ENCODE data around the gene GRWD1.

DNA sequence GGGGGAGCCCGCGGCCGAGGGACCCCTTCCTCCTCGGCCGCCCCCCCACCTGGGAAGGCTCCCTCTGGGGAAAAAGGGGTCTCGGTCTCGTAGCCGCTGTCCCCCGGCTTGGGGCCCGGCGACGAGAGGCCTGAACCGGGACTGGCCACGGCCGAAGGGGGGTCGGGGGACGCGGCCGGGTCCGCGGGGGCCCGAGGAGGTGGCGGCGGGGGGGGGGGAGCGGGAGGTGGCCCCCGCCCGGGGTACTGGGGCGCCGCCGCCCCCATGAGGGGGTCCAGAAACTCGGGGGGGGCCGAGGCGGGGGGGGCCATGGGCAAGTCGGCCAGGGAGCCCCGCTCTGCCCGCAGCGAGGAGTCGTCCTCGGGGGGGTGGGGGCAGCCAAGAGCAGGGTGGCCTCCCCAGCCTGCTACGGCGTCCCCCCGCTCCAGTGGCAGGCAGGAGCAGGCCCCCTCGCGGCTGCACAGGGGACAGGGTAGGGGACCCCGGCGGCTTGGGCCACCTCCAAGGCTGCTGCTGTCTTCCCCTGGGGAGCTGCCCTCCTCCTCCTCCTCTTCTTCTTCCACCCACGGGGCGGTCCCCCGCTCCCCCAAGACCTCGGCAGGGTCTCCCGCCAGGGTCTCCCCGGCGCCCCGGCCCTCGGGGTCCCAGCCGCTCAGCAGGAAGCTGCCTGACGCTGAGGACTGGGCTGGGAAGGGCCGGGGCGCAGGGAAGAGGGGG is 53.0 kb downstream of the GRWD1 start:
- TF ChIP-seq, protein P1, sequence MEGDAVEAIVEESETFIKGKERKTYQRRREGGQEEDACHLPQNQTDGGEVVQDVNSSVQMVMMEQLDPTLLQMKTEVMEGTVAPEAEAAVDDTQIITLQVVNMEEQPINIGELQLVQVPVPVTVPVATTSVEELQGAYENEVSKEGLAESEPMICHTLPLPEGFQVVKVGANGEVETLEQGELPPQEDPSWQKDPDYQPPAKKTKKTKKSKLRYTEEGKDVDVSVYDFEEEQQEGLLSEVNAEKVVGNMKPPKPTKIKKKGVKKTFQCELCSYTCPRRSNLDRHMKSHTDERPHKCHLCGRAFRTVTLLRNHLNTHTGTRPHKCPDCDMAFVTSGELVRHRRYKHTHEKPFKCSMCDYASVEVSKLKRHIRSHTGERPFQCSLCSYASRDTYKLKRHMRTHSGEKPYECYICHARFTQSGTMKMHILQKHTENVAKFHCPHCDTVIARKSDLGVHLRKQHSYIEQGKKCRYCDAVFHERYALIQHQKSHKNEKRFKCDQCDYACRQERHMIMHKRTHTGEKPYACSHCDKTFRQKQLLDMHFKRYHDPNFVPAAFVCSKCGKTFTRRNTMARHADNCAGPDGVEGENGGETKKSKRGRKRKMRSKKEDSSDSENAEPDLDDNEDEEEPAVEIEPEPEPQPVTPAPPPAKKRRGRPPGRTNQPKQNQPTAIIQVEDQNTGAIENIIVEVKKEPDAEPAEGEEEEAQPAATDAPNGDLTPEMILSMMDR (conservative IDR thresholded peaks at IDR 0.05; ENCODE audit: low read depth, low read length): no peak
- TF ChIP-seq POLR2A (IDR thresholded peaks at IDR 0.05; ENCODE audit: low read depth, low read length): no peak
- TF ChIP-seq, protein P2, sequence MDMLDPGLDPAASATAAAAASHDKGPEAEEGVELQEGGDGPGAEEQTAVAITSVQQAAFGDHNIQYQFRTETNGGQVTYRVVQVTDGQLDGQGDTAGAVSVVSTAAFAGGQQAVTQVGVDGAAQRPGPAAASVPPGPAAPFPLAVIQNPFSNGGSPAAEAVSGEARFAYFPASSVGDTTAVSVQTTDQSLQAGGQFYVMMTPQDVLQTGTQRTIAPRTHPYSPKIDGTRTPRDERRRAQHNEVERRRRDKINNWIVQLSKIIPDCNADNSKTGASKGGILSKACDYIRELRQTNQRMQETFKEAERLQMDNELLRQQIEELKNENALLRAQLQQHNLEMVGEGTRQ (IDR thresholded peaks at IDR 0.05; ENCODE audit: low read depth, low read length): no peak
- TF ChIP-seq MXI1 (IDR thresholded peaks at IDR 0.05; ENCODE audit: borderline replicate concordance, low read depth, low read length): no peak
- no peak for TF ChIP-seq CEBPB (IDR thresholded peaks at IDR 0.05; ENCODE audit: low read depth, low read length)
- no peak for TF ChIP-seq MAFK (IDR thresholded peaks at IDR 0.05; ENCODE audit: low read depth, low read length)
- no peak for TF ChIP-seq SMC3 (IDR thresholded peaks at IDR 0.05; ENCODE audit: low read depth, low read length)
- no peak for TF ChIP-seq RFX5 (IDR thresholded peaks at IDR 0.05; ENCODE audit: low read depth, low read length)
- no peak for TF ChIP-seq MAZ (IDR thresholded peaks at IDR 0.05; ENCODE audit: borderline replicate concordance, low read depth, low read length)
